Trophoblast cell (in vitro differentiated cells and primary cell): Measurements from ENCODE around the gene ITPR1.
"Not testable (repeated sequence)": the region's sequence is repeated elsewhere in the genome, so short reads cannot be mapped to it uniquely, and the experiment has no call there.

Experiments used
- DNase-seq, 2 donors: peaks; one replicate each; pipeline ENCODE4 v3.0.0-alpha.2; 2016
- H2AFZ ChIP-seq: 2 replicates; pipeline ENCODE4 v1.6.1; 2013; ENCODE audit warnings: low read length, moderate library complexity, mild to moderate bottlenecking; ENCODE audit not compliant: insufficient read depth, poor library complexity
- H2AK5ac ChIP-seq: 2 replicates; pipeline ENCODE4 v1.6.1; 2013; ENCODE audit warnings: mild to moderate bottlenecking, low read length
- H2BK120ac ChIP-seq: 2 replicates; pipeline ENCODE4 v1.6.1; 2013; ENCODE audit warnings: low read length, mild to moderate bottlenecking, moderate library complexity; ENCODE audit not compliant: insufficient read depth, poor library complexity
- H2BK12ac ChIP-seq: 2 replicates; pipeline ENCODE4 v1.6.1; 2013; ENCODE audit warnings: mild to moderate bottlenecking, low read length, moderate library complexity
- H2BK5ac ChIP-seq: 2 replicates; pipeline ENCODE4 v1.6.1; 2013; ENCODE audit warnings: low read length, low read depth, moderate library complexity, mild to moderate bottlenecking; ENCODE audit not compliant: poor library complexity
- H3K14ac ChIP-seq: 2 replicates; pipeline ENCODE4 v1.6.1; 2013; ENCODE audit warnings: mild to moderate bottlenecking, low read length
- H3K18ac ChIP-seq: 2 replicates; pipeline ENCODE4 v1.6.1; 2013; ENCODE audit warnings: mild to moderate bottlenecking, low read length
- H3K23ac ChIP-seq: 2 replicates; pipeline ENCODE4 v1.6.1; 2013; ENCODE audit warnings: low read length
- H3K27ac ChIP-seq: 2 replicates; pipeline ENCODE4 v1.5.1; 2013; ENCODE audit warnings: low read depth, mild to moderate bottlenecking, inconsistent platforms, low read length, moderate library complexity
- H3K27me3 ChIP-seq: 2 replicates; pipeline ENCODE4 v1.6.1; 2013; ENCODE audit warnings: inconsistent platforms, mild to moderate bottlenecking, low read length, moderate library complexity; ENCODE audit not compliant: insufficient read depth
- H3K36me3 ChIP-seq, 2 experiments: 1 replicate in 1 of 2; 2 replicates in 1 of 2; pipeline ENCODE4 v1.6.1; 2013; ENCODE audit warnings: low read length in 2 of 2, mild to moderate bottlenecking in 2 of 2, moderate library complexity in 1 of 2; ENCODE audit not compliant: insufficient read depth in 2 of 2, control insufficient read depth in 1 of 2
- H3K4ac ChIP-seq: 2 replicates; pipeline ENCODE4 v1.6.1; 2013; ENCODE audit warnings: low read depth, mild to moderate bottlenecking, low read length, moderate library complexity
- H3K4me1 ChIP-seq, 2 experiments: 1 replicate in 1 of 2; 2 replicates in 1 of 2; pipeline ENCODE4 v1.6.1; 2013; ENCODE audit warnings: low read length in 2 of 2, mild to moderate bottlenecking in 2 of 2, moderate library complexity in 1 of 2; ENCODE audit not compliant: insufficient read depth in 2 of 2, control insufficient read depth in 1 of 2
- H3K4me2 ChIP-seq: 2 replicates; pipeline ENCODE4 v1.6.1; 2013; ENCODE audit warnings: inconsistent platforms, mild to moderate bottlenecking, low read length, moderate library complexity
- H3K4me3 ChIP-seq: 2 replicates; pipeline ENCODE4 v1.5.1; 2013; ENCODE audit warnings: mild to moderate bottlenecking, low read depth, low read length, inconsistent platforms
- H3K79me1 ChIP-seq: one replicate; pipeline ENCODE4 v1.6.1; 2013; ENCODE audit warnings: low read length
- H3K79me2 ChIP-seq: 2 replicates; pipeline ENCODE4 v1.6.1; 2013; ENCODE audit warnings: low read length, mild to moderate bottlenecking; ENCODE audit not compliant: control insufficient read depth, insufficient read depth, poor library complexity
- H3K9ac ChIP-seq: 2 replicates; pipeline ENCODE4 v1.6.1; 2013; ENCODE audit warnings: mild to moderate bottlenecking, low read length
- H3K9me3 ChIP-seq: 2 replicates; pipeline ENCODE4 v1.6.1; 2013; ENCODE audit warnings: low read depth, mild to moderate bottlenecking, control low read depth, inconsistent platforms, low read length; ENCODE audit not compliant: insufficient read depth
- H4K12ac ChIP-seq: 2 replicates; pipeline ENCODE4 v1.6.1; 2013; ENCODE audit warnings: low read depth, mild to moderate bottlenecking, low read length, moderate library complexity
- H4K8ac ChIP-seq: 2 replicates; pipeline ENCODE4 v1.6.1; 2013; ENCODE audit warnings: low read depth, mild to moderate bottlenecking, low read length, moderate library complexity
- H4K91ac ChIP-seq: one replicate; pipeline ENCODE4 v1.6.1; 2013; ENCODE audit warnings: low read depth, mild to moderate bottlenecking, low read length, moderate library complexity
- WGBS: extraction: QIAGEN DNeasy Blood & Tissue Kit; methylation state at CpG from one replicate; pipeline ENCODE4 v1.1.7; 2013; ENCODE audit warnings: missing lambda C conversion rate; ENCODE audit not compliant: insufficient read length, insufficient coverage; ENCODE audit errors: extremely low coverage; 5-methylcytosine and 5-hydroxymethylcytosine counted together

Gene ITPR1

GRCh38 chr3:4596612-4597011 lies 103.5 kb downstream of the ITPR1 start:
- Histone ChIP-seq H3K14ac (no peak overlapping the region), H2BK5ac (no peak overlapping the region), H3K27ac (no peak overlapping the region), H4K12ac (no peak overlapping the region), H2AFZ (no peak overlapping the region), H3K4ac (no peak overlapping the region), H2AK5ac (no peak overlapping the region), H3K27me3 (no peaks in the 10 kb centered on the region), H3K4me1 (no peaks in the 10 kb centered on the region), H3K4me2 (no peak overlapping the region), H3K9me3 (no peaks in the 10 kb centered on the region), H3K9ac (no peak overlapping the region), H3K23ac (no peak overlapping the region), H2BK12ac (no peak overlapping the region), H4K8ac (no peak overlapping the region), H3K36me3 (no peaks in the 10 kb centered on the region), H3K79me2 (no peaks in the 10 kb centered on the region), H3K4me3 (no peak overlapping the region), H3K18ac (no peak overlapping the region), H2BK120ac (no peak overlapping the region), H3K79me1 (no peaks in the 10 kb centered on the region), H4K91ac (no peak overlapping the region)
- WGBS = no CpG with 5 or more reads among the region's 3 CpGs
- DNase-seq = no peak

GRCh38 chr3:4597208-4597985 lies 104.2 kb downstream of the ITPR1 start:
- H3K9ac ChIP-seq = no peak overlapping the region
- H2BK120ac ChIP-seq = no peak overlapping the region
- H3K9me3 ChIP-seq = no peaks in the 10 kb centered on the region
- no peak overlapping the region for H3K4me2 ChIP-seq
- no peaks in the 10 kb centered on the region for H3K4me1 ChIP-seq
- no peak overlapping the region for H2AK5ac ChIP-seq
- H4K12ac ChIP-seq = no peak overlapping the region
- no peak overlapping the region for H4K8ac ChIP-seq
- no peaks in the 10 kb centered on the region for H3K79me2 ChIP-seq
- WGBS = no CpG with 5 or more reads among the region's 6 CpGs
- H3K23ac ChIP-seq = no peak overlapping the region
- no peaks in the 10 kb centered on the region for H3K79me1 ChIP-seq
- H2BK5ac ChIP-seq = no peak overlapping the region
- H3K18ac ChIP-seq = no peak overlapping the region
- no peaks in the 10 kb centered on the region for H3K27me3 ChIP-seq
- no peak overlapping the region for H2AFZ ChIP-seq
- DNase-seq = no peak
- no peaks in the 10 kb centered on the region for H3K36me3 ChIP-seq
- H3K27ac ChIP-seq = no peak overlapping the region
- H2BK12ac ChIP-seq = no peak overlapping the region
- H3K4me3 ChIP-seq = no peak overlapping the region
- no peak overlapping the region for H3K4ac ChIP-seq
- no peak overlapping the region for H3K14ac ChIP-seq
- no peak overlapping the region for H4K91ac ChIP-seq

DNA sequence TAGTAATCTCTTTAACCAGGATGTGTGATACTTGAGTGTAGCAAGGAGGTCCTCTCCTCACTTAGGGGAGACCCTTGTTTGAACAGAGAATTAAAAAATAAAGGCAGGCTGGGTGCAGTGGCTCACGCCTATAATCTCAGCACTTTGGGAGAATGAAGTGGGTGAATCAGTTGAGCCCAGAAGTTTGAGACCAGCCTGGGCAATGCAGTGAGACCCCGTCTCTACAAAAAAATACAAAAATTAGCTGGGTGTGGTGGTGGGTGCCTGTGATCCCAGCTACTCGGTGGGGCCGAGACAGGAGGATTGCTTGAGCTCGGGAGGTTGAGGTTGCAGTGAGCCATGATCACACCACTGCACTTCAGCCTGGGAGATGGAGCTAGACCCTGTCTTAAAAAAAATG lies 105.1 kb downstream of the ITPR1 start:
- not testable (repeated sequence) for H3K9me3 ChIP-seq, H4K8ac ChIP-seq, H3K4me1 ChIP-seq, H3K4ac ChIP-seq, H3K18ac ChIP-seq, H2BK12ac ChIP-seq, H2AFZ ChIP-seq, H3K79me2 ChIP-seq, H4K91ac ChIP-seq, H2BK5ac ChIP-seq, H3K27ac ChIP-seq, H4K12ac ChIP-seq, H3K27me3 ChIP-seq, DNase-seq, H3K9ac ChIP-seq, H3K36me3 ChIP-seq, H3K4me3 ChIP-seq, H3K23ac ChIP-seq, H3K79me1 ChIP-seq, H2AK5ac ChIP-seq, H3K4me2 ChIP-seq, H3K14ac ChIP-seq, H2BK120ac ChIP-seq
- no CpG with 5 or more reads among the region's 5 CpGs for WGBS

DNA sequence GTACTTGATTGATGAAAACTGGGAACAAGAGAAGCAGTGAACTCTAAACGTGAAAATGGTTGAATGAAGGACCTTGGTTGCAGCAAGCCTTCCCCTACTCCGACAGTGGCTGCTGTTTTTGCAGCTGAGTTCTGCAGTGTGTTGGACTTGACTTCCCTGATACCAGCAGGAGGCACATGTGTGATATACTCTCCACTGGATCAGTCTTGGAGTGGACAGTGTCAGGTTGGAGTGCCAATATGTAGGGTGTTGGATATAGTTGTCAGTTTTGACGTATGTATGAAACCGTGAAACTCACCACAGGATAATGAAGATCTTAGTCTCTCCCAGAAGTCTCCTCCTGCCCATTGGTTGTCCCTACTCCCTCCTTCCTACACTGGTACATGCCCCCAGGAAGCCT lies 106.5 kb downstream of the ITPR1 start:
- Histone ChIP-seq H3K4me3 (no peak overlapping the region), H3K27me3 (no peaks in the 10 kb centered on the region), H3K14ac (no peak overlapping the region), H2AK5ac (no peak overlapping the region), H3K23ac (no peak overlapping the region), H3K36me3 (no peaks in the 10 kb centered on the region), H3K79me2 (no peaks in the 10 kb centered on the region), H3K4ac (no peak overlapping the region), H2AFZ (no peak overlapping the region), H4K12ac (no peak overlapping the region), H3K4me2 (no peak overlapping the region), H2BK5ac (no peak overlapping the region), H3K9me3 (no peaks in the 10 kb centered on the region), H3K27ac (no peak overlapping the region), H2BK120ac (no peak overlapping the region), H4K91ac (no peak overlapping the region), H3K79me1 (no peaks in the 10 kb centered on the region), H3K4me1 (no peaks in the 10 kb centered on the region), H4K8ac (no peak overlapping the region), H2BK12ac (no peak overlapping the region), H3K18ac (no peak overlapping the region), H3K9ac (no peak overlapping the region)
- no peak for DNase-seq
- WGBS = no CpG with 5 or more reads among the region's 4 CpGs
